GM21825 (cell line): ENCODE measurements around the gene FAT1.

Experiments
- ATAC-seq: cut with Tn5 transposase; IDR thresholded peaks from one replicate; pipeline ENCODE4 v1.9.1; 2021; ENCODE audit warnings: mild to moderate bottlenecking, moderate library complexity; ENCODE audit not compliant: unreplicated experiment

The FAT1 gene

DNA sequence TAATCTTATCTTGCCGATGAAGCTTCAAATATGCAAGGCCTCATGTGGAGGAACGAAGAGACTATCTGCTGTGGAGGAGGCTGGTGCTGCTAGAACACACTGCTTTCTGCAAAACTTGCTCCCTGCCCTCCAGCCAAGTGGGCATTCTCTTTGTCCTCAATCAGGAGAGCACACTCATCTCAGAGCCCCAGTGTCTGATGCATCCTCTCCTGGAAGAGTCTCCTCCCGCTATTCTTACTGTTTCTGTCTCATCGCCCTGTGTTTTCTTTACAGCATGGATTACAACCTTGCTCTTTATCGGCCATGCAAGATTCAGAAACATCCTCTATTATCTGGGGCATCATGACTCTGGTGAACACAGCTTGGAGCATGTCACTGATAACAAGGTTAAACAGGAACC lies 100.1 kb downstream of the FAT1 start:
- no peak for ATAC-seq

DNA sequence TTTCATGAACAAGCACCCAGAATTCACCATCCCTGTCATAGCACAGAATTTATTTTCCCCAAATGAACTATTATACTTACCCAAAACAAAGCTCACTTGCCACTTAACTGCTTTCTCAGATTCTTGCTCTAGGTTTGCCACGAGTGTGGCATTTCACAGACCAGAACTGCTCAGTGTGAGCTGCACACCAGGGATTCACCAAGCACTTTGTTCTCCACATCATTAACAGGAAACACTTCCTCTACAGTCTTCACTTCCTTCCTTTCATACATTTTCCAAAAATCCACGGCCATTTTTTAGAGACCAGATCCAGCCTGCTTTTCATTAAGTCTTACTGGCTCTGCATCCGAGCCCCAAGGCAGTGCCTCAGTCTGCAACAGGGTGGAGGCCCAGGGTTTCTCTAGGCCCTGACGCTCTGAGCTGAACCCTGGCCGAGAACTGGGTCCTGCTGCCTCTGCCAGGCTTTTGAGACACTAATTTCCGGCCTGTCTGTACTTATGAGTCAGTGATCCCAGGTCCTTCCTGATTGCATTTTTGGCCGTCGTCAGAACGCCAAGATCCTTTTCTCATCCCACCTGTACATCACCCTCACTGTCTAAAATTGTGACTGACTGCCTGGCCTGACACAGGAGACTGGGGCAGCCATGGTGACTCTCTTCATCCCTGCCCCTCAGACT lies 100.7 kb downstream of the FAT1 start:
- ATAC-seq = no peak

DNA sequence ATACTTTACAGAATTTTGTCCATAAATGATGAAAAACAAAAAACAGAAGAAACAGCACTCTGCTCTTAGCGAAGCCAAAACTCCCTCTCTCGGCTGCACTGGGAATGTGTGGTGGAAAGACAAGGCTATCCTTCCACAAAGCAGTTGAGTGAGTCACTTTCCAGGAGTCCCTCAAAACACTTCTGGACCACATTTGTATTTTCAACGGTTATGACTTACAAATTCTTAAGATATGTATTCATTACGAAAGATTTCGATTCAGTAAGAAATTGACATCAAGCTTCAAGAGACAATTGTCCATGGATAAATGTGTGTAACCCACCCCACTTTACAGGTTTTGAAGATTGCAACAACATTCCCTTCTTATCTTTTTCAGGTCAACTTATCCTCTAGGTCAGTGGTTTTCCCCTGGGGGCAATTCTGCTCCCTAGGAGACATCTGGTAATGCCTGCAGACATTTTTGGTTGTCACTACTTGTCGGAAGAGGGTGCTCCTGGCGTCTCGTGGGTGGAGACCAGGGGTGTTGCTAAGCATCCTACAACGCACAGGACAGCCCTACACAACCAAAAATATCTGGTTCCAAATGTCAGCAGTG lies 101.6 kb downstream of the FAT1 start:
- ATAC-seq = no peak

DNA sequence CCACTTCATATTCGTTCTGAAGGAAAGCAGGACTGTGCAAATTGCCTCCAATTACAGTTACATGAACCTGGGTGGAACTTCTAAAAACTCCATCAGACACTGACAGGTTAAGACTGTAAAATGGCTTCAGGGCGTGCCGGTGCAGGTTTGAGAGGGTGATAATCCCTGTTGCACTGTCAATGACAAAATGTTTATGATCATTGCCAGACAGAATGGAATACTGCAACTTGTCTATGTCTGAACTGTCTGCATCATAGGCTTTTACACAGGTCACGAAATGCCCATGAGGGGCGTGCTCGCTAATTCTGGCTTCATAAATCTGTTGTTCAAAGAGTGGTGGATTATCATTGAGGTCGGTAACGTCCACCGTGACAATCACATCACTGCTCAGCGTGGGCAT lies 104.6 kb downstream of the FAT1 start:
- ATAC-seq = no peak

DNA sequence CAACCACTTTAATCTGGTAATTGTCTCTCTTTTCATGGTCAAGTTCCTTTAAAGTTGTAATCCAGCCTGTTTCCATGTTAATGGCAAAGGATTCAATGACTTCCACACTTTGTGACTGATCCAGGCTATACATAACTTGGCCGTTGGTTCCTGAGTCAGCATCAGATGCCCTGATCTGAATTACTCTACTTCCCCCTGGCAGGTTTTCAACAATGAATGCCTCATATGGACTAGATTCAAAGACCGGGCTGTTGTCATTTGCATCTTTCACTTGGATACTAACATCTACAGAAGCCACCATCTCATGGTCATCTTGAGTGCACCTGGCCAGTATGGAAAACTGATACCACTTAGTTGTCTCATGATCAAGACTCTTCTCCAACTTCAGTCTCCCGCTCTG lies 105.7 kb downstream of the FAT1 start:
- ATAC-seq = no peak

DNA sequence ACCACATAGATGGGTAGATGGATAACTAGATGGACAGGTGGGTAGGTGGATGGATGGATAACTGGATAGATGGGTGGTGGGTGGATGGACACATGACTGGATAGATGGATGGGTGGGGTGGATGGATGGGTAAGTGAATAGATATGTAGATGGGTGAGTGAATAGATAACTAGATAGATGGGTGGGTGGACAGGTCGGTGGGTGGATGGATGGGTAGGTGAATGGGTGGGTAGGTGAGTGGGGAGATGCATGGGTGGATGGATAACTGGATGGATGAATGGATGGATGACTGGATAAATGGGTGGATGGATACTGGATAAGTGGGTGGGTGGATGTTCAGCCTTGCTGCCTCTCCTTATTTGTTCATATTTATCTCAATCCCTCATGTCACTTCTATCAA lies 116.2 kb downstream of the FAT1 start:
- no peak for ATAC-seq

DNA sequence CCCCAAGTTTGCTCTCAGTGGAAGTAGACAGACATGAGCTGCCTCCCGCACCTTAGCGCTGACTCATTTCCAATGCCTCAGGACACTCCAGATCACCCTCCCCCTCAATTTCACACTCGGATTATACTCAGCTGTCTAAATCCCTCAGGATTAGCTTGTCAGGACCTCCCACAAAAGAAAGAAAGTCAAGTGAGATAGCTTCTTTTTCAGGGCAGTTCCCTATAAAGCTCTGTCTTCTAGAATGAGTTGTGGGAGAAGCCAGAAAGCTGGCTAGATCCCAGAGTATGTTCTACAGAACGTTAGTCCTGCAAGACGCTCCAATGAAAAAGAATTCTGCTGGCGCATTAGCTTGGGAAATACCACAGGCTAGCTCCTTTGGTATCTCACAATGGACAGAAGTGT lies 117.1 kb downstream of the FAT1 start:
- ATAC-seq = no peak

DNA sequence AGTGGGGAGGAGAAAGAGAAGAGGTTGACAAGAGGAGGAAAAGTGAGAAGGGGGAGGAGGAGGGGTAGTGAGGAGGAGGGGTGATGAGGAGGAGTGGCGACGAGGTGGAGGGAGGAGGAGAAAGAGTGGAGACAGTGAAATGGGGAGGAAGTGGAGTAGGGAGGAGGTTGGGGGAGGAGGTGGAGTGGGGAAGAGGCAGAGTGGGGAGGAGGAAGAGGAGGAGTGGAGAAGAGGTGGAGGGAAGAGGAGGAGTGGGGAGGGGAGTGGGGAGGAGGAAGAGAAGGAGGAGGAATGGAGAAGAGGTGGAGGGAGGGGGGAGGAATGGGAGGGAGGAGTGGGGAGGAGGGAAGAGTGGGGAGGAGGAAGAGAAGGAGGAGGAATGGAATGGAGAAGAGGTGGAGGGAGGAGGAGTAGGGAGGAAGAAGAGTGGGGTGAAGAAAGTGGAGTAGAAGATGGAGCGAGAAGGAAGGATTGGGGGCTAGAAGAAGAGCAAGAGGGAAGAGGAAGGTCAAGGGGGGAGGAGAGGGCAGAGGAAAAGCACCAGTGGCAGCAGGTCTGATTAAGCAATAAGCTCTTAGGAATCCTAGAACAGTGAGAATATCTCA lies 118.3 kb downstream of the FAT1 start:
- ATAC-seq = no peak

DNA sequence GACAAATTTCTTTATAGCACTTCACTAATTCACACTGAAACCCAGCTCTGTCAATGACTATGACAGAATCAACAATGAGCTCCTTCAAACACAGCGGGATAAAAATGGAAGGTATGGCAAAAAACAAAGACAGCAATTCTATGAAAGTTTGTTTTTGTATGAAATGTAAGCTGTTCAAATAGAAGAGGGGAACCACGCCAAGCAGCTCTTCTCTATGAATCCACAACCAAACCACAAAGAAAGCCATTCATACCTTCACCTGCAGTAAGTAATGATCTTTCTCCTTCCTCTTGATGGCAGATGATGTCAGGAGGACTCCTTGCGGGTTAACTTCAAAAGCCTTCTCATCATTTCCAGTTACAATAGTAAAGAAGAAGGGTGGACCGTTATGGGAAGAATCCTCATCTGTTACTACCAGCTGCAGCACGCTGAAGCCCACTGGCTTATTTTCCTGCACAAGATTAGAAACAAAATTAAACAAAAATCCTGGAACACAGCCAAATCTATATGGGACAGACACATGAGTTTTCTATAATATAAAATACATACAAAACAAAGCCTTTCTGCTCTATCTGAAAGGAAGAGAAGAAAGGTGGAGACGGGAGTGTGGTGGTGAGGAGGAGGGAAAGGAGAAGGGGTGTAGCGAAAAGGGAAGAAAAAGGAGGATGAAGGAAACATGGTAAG lies 119.4 kb downstream of the FAT1 start:
- no peak for ATAC-seq

DNA sequence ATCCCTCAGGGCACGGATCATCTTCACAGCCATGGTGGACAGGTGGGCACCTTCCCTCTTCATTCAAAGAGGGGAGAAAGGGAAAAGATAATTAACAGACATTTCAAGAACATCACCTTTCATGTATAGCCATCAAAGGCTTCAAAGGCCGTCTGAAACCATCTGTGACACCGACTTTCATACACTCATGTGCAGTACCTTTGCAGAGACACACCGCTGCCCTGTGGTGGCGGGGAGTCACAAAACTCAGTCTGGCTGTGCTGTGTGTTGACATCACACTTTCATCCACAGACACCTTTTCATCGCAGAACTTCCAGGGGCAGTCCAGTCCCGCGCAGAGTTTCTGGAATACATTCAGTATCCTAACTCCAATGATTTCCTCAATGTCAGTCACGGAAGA lies 120.7 kb downstream of the FAT1 start:
- no peak for ATAC-seq

DNA sequence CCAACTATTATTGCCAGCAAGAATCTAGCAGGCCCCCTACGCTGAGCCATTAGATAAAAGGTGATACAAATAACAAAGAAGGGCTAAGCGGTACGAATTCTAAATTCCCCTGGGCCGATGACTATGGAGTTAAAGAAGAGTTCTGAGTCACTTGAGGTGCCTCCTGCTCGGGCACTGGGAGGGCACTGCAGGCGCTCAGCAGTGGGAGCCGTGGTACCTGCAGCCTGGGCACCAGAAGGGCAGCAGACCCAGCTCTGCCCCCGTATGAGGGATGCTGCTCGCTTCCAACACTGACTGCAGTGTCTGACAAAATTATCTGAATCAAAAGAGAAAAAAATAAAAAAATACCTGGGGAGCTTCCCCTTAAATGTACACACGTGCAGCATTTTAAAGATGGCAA lies 124.2 kb downstream of the FAT1 start:
- no peak for ATAC-seq

DNA sequence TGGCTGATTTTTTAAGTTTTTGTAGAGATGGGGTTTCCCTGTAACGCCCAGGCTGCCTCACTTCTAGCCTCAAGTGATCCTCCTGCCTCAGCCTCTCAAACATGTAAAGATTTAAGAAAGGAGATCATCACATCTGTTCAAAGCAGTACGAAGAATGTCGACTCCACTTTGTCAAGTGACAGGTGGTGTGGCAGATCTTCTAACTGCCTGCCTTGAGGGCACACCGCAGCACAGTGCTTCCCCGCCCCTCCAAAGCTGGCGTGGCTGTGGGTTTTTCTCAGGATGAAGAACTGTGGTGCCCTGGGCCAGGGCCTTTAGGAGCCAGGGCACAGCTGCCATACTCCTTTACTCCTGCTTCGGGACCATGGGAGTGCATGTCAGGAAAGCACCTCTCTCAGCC lies 125.0 kb downstream of the FAT1 start:
- no peak for ATAC-seq

DNA sequence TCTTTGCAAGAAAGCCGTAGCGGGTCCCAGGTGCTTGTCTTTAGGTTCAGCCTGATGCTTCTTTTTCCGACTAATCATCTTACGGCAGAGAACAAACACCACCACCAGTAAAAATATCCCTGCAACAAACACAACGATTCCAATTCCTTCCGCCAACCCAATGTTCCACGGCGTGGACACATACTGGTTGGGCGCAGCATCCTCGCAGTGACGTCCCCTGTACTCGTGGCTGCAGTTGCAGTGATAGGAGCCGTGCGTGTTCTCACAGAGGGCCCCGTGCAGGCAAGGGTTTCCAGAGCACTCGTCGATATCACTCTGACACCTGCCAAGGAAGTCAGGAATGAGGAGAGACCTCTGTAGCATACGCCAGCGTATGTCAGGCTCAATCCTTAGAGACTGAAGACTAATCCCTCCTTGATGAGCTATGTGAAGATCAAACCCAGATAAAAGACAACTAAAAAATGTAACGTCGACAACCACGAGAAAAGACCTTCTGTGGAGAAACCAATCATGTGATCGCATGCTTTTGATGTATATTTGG lies 126.7 kb downstream of the FAT1 start:
- no peak for ATAC-seq

DNA sequence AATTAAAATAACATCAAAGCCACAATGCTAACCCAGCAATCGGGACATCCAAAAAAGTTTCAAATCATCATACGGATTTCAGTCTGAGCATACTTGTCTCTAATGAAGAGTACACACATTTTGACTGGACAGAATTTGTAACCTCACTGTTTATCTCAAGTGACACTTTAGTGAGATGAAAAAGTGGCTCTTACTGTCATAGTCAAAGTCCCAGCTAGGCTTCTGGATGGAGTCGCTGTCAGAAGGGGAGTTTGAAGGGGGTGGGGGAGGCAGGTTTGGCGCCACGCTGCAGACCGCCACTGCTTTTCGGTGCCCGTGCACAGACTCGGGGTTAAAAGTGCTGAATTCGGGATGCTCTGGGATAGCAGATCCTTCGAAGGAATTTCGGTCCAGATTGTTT lies 127.3 kb downstream of the FAT1 start:
- ATAC-seq = no peak

DNA sequence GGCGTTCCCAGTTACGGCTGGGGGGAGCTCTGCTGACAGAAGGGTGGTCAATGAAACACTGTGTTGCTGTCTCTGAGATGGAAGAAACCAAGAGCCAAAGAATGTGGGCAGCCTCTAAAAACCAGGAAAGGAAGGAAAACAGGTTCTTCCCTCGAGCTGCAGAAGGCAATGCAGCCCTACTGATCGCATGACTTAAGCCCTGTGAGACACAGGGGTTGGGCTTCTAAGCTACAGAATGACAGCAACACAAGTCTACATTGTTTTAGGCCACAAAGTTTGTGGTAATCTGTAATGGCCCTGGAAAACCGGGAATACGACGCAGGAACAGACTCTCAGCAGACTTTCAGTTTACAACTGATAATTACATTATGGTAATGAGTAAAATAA lies 130.1 kb downstream of the FAT1 start:
- ATAC-seq = no peak

DNA sequence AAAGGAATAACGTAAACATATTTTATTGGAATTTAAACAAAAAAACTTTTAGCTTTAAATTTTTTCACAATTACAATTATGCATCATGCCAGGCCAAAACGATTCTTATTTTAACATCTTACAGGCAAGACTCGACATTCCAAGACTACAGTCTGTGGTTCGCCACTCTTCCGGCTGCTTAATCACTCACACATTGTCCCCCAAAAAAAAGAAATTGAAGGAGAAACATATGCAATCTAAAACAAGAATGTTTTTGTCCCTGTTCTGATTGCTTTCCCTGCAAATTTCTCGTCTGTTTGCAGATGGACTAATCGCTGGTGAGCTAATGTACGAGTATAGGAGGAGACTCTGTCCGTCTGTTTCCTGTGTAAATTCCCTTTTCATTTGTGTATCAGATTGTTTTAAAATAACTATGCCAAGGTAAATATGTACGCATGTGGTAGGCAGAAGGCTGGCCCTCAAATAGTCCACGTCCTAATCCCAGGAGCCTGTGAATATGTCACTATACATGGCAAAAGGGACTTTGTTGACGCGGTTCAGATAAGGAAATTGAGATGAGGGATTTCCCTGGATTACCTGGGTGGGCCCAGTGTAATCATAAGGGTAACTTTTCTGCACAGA lies 130.6 kb downstream of the FAT1 start:
- ATAC-seq = no peak

DNA sequence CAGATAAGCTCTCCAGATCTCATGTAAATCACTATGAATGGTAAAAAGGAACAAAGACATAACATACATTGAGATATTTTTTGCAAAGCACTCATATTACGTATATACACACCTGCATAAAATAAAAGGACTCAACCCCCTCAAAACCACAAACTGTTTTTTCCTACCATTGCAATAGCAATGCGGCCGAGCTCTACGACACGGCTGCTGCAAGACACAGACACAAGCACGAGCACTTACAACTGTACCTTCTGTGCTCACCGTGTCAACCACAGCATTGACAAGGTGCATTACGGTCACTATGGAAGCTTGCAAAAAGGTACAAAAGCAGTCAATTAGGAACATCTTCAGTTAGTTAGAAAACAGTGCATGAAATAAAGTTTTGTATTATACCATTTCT lies 131.2 kb downstream of the FAT1 start:
- ATAC-seq = no peak

DNA sequence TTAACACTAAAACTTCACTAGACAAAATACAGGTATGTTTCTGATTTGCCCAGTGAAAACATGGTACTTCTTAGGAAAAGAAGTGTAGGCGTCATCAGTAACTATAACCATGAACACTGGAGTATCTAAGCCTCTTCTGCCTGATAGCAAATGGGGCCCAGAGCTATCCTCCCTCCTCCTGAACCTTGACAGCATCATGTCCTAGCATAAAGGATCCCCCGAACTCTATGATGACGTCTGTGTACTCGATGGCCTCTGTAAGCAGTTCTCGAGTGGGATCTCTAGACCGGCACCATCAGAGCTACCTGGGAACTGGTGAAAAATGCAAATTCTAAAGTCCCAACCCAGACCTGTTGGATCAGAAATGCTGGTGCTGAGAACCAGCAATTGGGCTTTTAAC lies 132.0 kb downstream of the FAT1 start:
- no peak for ATAC-seq

DNA sequence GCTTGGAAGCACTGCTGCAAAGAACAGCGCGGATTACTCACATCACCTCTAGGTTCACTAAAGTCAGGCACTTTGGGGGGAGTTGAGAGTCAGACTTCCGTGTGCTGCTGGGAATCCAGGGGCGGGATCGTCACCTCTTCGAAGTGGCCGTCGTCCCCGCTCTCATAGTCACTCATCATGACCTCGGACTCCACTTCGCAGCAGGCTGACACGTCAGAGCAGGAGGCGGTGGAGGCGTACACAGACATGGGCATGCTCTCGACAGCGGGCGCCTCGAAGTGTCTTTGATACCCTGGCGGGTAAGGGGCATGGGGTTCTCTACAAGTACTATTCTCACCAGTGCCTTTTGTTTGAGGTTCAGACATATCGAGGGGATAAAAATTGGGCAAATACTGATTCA lies 135.2 kb downstream of the FAT1 start:
- no peak for ATAC-seq

DNA sequence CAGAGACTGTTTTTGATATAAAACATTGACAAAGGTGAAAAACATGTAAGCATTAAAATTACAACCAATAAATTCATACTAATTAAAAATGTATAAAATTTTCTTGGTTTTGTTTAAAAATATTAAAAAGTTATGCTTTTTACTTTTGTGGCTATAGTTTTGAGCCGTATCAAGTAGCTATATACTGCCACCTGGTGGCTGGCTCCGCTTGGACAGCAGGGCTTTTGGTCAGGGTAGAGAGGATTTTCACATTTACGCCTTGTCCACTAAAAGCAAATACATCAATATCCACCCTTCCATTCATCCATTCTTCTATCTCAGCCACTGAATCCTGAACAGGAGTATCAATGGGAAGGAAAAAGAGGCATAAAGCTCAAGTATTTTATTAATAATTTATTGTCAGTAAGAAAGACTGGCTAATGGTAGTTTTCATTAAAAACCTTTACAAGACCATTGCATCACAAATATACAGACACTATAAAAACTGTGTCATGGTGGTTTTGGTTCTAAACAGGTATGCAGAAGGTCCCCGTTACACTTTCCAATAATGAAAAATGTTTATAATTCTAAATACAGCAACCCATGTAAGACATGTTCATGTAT lies 136.1 kb downstream of the FAT1 start:
- no peak for ATAC-seq

DNA sequence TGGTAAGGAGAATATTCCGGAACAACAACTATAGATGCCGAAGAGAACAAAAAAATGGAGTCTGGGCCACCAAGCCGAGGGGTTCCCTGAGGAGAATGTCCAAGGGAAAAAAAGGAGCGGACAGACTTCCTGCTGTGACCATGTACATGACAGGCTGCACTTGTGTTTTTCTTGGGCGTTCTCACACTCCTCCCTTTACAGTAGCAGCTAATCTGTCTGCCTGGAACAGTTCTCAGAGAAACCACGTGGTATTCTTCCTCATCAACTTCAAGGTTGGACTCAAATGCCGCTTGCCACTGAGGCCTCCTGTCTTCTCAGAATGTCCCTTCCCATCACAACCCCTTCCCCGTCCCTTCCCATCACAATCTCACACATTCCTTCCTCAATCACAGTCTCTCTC lies 137.5 kb downstream of the FAT1 start:
- no peak for ATAC-seq
